Retinal pigment epithelial cell (primary cell): ENCODE measurements around the gene GAST.

Experiments
- DNase-seq: peaks from one replicate; pipeline ENCODE4 v3.0.0-alpha.2; 2010; ENCODE audit warnings: low read depth
- H3K4me3 ChIP-seq: 2 replicates; pipeline ENCODE4 v1.5.1; 2011; ENCODE audit warnings: mild to moderate bottlenecking, low read length, control low read depth, moderate library complexity
- TF ChIP-seq, protein P1 (sequence below): conservative IDR thresholded peaks from 2 replicates; pipeline ENCODE4 v1.5.1; 2011; ENCODE audit warnings: low read depth, low read length, control low read depth, inconsistent platforms

GAST gene

DNA sequence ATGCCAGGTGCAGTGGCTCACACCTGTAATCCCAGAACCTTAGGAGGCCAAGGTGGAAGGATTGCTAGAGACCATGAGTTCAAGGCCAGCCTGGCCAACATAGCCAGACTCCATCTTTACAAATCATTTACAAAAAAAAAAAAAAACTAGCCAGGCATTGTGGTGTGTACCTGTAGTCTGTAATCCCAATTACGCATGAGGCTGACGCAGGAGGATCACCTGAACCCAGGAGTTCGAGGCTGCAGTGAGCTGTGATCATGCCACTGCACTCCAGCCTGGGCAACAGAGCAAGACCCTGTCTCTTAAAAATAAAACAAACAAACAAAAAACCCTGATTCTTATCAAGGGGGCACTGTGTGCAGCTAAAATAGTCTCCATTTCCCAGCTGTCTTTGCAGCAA is 39.2 kb downstream of the GAST start:
- DNase-seq = no peak
- no peak overlapping the region for H3K4me3 ChIP-seq
- TF ChIP-seq, protein P1, sequence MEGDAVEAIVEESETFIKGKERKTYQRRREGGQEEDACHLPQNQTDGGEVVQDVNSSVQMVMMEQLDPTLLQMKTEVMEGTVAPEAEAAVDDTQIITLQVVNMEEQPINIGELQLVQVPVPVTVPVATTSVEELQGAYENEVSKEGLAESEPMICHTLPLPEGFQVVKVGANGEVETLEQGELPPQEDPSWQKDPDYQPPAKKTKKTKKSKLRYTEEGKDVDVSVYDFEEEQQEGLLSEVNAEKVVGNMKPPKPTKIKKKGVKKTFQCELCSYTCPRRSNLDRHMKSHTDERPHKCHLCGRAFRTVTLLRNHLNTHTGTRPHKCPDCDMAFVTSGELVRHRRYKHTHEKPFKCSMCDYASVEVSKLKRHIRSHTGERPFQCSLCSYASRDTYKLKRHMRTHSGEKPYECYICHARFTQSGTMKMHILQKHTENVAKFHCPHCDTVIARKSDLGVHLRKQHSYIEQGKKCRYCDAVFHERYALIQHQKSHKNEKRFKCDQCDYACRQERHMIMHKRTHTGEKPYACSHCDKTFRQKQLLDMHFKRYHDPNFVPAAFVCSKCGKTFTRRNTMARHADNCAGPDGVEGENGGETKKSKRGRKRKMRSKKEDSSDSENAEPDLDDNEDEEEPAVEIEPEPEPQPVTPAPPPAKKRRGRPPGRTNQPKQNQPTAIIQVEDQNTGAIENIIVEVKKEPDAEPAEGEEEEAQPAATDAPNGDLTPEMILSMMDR = no peak

DNA sequence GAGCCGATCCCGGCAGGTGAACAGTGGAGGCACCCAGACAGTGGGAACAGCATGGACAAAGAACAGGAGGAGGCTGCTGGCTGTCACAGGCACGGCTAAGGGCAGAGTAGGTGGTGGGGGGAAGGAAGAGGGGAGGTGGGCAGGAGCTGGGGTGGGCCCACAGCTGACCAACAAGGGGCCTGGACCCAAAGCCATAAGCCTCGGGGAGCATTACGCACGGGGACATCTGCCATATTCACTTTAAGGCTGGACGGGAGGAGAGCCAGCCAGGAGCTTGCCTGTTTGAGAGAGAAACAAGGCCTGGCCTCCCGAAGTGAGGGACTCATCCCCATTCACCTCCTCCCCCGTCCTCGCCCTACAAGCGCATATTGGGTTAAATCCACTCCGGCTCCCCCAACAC is 41.9 kb downstream of the GAST start:
- no peak overlapping the region for H3K4me3 ChIP-seq
- no peak for DNase-seq
- TF ChIP-seq, protein P1 = no peak

DNA sequence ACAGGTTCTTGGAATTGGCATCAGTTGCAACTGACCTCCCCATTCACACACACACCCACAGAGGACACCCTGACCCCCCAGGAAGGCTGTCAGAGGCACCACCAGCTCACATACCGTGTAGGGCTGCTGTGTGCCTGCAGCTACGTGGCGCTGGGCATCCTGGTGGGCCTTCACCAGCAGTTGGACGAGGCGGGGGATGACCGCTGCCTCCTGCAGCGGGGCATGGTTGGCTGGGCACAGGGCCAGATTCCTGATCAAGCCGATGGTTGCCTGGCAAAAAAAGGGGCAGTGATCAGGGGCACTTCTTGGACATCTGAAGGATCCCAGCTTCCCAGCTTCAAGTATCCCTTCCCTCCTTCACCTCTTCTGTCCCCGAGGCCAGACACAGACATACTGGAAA is 46.5 kb downstream of the GAST start:
- H3K4me3 ChIP-seq = no peak overlapping the region
- TF ChIP-seq, protein P1 = no peak
- DNase-seq = no peak

DNA sequence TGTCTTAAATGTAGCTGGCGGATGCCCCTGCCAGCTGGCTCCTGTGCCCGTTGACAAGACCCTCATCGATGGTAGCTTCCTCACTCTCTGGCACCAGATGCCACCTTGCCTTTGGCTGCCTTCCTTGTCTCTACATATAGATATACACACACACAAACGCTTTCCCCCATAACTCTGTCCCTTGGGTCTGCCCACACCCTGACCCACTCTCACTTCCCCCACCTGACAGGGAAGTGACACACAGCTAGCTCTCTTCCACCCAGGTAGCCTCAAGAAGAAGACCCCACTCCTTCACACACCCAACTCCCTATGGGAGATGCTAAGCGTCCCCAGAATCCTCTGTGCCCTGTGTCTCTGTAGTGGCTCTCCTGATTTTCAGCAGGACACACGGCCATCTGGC is 48.7 kb downstream of the GAST start:
- DNase-seq = no peak
- no peak overlapping the region for H3K4me3 ChIP-seq
- TF ChIP-seq, protein P1 = no peak

DNA sequence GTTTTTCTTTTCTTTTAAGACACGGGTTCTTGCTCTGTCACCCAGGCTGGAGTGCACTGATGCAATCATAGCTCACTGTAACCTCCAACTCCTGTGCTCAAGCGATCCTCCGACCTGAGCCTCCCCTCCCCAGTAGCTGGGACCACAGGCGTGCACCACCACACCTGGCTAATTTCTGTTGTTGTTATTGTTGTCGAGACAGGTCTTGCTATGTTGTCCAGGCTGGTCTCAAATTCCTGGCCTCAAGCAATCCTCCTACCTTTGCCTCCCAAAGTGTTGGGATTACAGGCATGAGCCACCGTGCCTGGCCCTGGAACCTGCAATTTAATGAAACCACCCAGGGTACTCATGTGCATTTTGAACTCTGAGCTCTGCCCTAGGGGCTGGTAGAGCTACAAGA is 50.3 kb downstream of the GAST start:
- TF ChIP-seq, protein P1 = no peak

DNA sequence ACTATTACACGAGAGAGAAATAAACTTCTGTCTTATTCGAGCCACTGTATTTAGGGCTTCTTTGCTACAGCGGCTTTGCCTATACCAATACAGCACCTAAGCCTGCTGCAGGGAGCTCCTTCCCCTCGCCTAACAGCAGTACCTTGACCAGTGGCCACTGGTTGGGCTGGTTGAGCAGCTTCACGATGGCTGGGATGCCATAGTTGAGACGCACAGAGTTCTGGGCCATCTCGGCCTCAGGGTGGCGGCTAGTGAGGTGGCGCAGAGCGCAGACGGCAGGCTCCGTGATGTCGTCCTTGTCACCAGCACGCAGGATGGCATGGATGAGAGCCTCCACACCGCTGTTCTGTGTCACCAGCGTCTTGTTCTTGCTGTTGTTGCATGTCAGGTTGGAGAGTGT is 50.7 kb downstream of the GAST start:
- H3K4me3 ChIP-seq = no peak overlapping the region
- TF ChIP-seq, protein P1 = no peak
- no peak for DNase-seq

More for the DNA sequence above, 50.3 kb downstream of the GAST start:
- H3K4me3 ChIP-seq = no peak overlapping the region
- no peak for DNase-seq

DNA sequence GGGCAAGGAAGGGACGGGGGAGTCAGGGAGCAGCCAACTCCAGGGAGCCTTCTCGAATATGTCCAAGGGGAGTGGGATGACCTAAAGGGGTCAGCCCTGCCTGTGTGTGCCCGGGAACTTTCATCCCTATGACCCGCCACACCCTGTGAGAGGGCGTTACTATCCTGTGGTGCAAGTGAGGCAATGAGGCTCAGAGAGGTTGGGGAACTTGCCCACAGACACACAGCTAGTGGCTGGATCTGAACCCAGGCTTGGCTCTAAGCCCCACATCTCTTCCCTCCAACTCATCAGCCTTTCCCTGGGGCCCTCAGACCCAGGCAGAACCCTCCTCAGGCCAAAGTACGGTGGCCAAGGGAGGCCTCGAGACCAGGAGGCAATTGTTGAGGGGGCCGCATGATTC is 51.2 kb downstream of the GAST start:
- no peak overlapping the region for H3K4me3 ChIP-seq
- TF ChIP-seq, protein P1 = no peak
- DNase-seq = no peak
